PC-9 (cell line): ENCODE measurements around the gene KATNBL1. TPM values are rescaled to one million over a fixed set of nuclear protein-coding genes. Genes with fewer than 3 reads are reported as not detected.

Experiments used
- BruUV-seq: library from RNA; stranded (reverse); fragments of 400-500 nt; replicated peaks from 2 replicates; lab custom pipeline; 2021; lab: Mats Ljungman, UMichigan
- CTCF ChIA-PET: fragments of 300-600 bp; sonication (Branson Sonifier 250); formaldehyde crosslinking; loops from one replicate; lab custom pipeline; 2022; ENCODE audit warnings: antibody characterized with exemption; lab: Charles Lee
- POLR2A ChIA-PET: fragments of 300-600 bp; sonication (Branson Sonifier 250); formaldehyde crosslinking; loops from one replicate; lab custom pipeline; 2022; ENCODE audit warnings: antibody characterized with exemption; ENCODE audit not compliant: unreplicated experiment; lab: Charles Lee
- DNase-seq, 2 experiments: peaks; one replicate each; pipeline versions ENCODE4 v3.0.0 to v3.0.0-alpha.2; 2015 to 2022; ENCODE audit warnings: mixed read lengths in 1 of 2
- H2AFZ ChIP-seq: fragments of 200-600 bp; sonication (generic); 2 replicates; pipeline ENCODE4 v1.8.1; 2017; ENCODE audit warnings: antibody characterized with exemption
- H3F3A ChIP-seq: fragments of 200-600 bp; sonication (generic); 2 replicates; pipeline ENCODE4 v1.8.1; 2017; ENCODE audit warnings: antibody characterized with exemption, mild to moderate bottlenecking, low read depth; ENCODE audit not compliant: insufficient read depth
- H3K27ac ChIP-seq: fragments of 200-600 bp; sonication (generic); 2 replicates; pipeline ENCODE4 v1.6.1; 2016; ENCODE audit warnings: mixed run types
- H3K27me3 ChIP-seq: fragments of 200-600 bp; sonication (generic); 2 replicates; pipeline ENCODE4 v1.6.1; 2016; ENCODE audit warnings: low read depth, mixed run types; ENCODE audit not compliant: insufficient read depth
- H3K36me3 ChIP-seq: fragments of 200-600 bp; sonication (generic); 2 replicates; pipeline ENCODE4 v1.6.1; 2016; ENCODE audit warnings: low read depth, mixed run types
- H3K4me1 ChIP-seq: fragments of 200-600 bp; sonication (generic); replicated peaks from 2 replicates; pipeline ENCODE4 v1.6.1; 2016; ENCODE audit warnings: mixed run types; ENCODE audit not compliant: insufficient read depth
- H3K4me2 ChIP-seq: fragments of 200-600 bp; sonication (generic); 2 replicates; pipeline ENCODE4 v1.6.1; 2017; ENCODE audit warnings: mixed run types
- H3K4me3 ChIP-seq: fragments of 200-600 bp; sonication (generic); 2 replicates; pipeline ENCODE4 v1.6.1; 2016; ENCODE audit warnings: mixed run types
- H3K79me2 ChIP-seq: fragments of 200-600 bp; sonication (generic); 2 replicates; pipeline ENCODE4 v1.6.1; 2017; ENCODE audit warnings: low read depth, mixed run types
- H3K9me2 ChIP-seq: fragments of 200-600 bp; sonication (generic); 2 replicates; pipeline ENCODE4 v1.8.1; 2017; ENCODE audit warnings: mild to moderate bottlenecking; ENCODE audit not compliant: insufficient read depth
- H3K9me3 ChIP-seq: fragments of 200-600 bp; sonication (generic); 2 replicates; pipeline ENCODE4 v1.8.1; 2016; ENCODE audit warnings: low read depth; ENCODE audit not compliant: insufficient read depth
- H4K20me1 ChIP-seq: fragments of 200-600 bp; sonication (generic); 2 replicates; pipeline ENCODE4 v1.8.1; 2017; ENCODE audit not compliant: insufficient read depth
- CTCF ChIP-seq: fragments of 200-600 bp; sonication (generic); conservative IDR thresholded peaks from 2 replicates; pipeline ENCODE4 v1.6.1; 2017; ENCODE audit warnings: mixed run types, antibody characterized with exemption, mild to moderate bottlenecking, moderate library complexity
- EZH2 ChIP-seq: fragments of 200-600 bp; sonication (generic); IDR thresholded peaks from 2 replicates; pipeline ENCODE4 v1.8.0; 2017; ENCODE audit warnings: antibody characterized with exemption, low read depth
- intact Hi-C: fragments of 100-400 bp; cut with micrococcal nuclease; formaldehyde crosslinking; loops from one replicate; pipeline ENCODE4 v1.10.0; 2022; ENCODE audit not compliant: unreplicated experiment
- total RNA-seq: library from RNA; stranded (reverse); gene quantifications from 2 replicates; pipeline ENCODE4 v1.2.3, GENCODE V29; 2021

The KATNBL1 gene
- total RNA-seq, 1 experiment from 2014 or later, result 40.7 TPM

GRCh38 chr15:34126522-34126921, 83.4 kb downstream of the KATNBL1 start:
- Histone ChIP-seq H3K36me3 (no peaks in the 10 kb centered on the region), H4K20me1 (no peaks in the 10 kb centered on the region), H3K27ac (no peak overlapping the region), H3K4me3 (no peak overlapping the region), H3K4me1 (no peaks in the 10 kb centered on the region), H2AFZ (no peak overlapping the region), H3K79me2 (no peaks in the 10 kb centered on the region), H3K9me3 (no peaks in the 10 kb centered on the region), H3K27me3 (no peaks in the 10 kb centered on the region), H3K9me2 (no peaks in the 10 kb centered on the region), H3K4me2 (no peak overlapping the region), H3F3A (no peaks in the 10 kb centered on the region)
- DNase-seq, result no peak
- POLR2A ChIA-PET, result interaction anchor here (0.7 kb wide), 1 partner anchor 119 kb away, joined by 5 read pairs; no protein-coding TSS in a partner anchor
- BruUV-seq, result no TSS peak
- TF ChIP-seq CTCF, result no peak
- no peak for TF ChIP-seq EZH2
- intact Hi-C loops, result no loop called here
- CTCF ChIA-PET, result no interaction called here

GRCh38 chr15:34125945-34126344, 84.0 kb downstream of the KATNBL1 start:
- intact Hi-C loops, result no loop called here
- POLR2A ChIA-PET, result interaction anchor here (0.7 kb wide), 1 partner anchor 119 kb away, joined by 5 read pairs; no protein-coding TSS in a partner anchor
- BruUV-seq, result no TSS peak
- no peaks in the 10 kb centered on the region for H3K27me3 ChIP-seq
- H3K4me2 ChIP-seq, result no peak overlapping the region
- H3K9me3 ChIP-seq, result no peaks in the 10 kb centered on the region
- H3K36me3 ChIP-seq, result no peaks in the 10 kb centered on the region
- no peak overlapping the region for H3K27ac ChIP-seq
- TF ChIP-seq CTCF (no peak), EZH2 (no peak)
- H3K79me2 ChIP-seq, result no peaks in the 10 kb centered on the region
- no peak overlapping the region for H2AFZ ChIP-seq
- no peak overlapping the region for H3K4me3 ChIP-seq
- no peaks in the 10 kb centered on the region for H3K4me1 ChIP-seq
- no peaks in the 10 kb centered on the region for H4K20me1 ChIP-seq
- DNase-seq, result no peak
- H3K9me2 ChIP-seq, result no peaks in the 10 kb centered on the region
- CTCF ChIA-PET, result interaction anchor here (0.8 kb wide), 1 partner anchor 9 kb away, joined by 3 read pairs; no protein-coding TSS in a partner anchor
- no peaks in the 10 kb centered on the region for H3F3A ChIP-seq

DNA sequence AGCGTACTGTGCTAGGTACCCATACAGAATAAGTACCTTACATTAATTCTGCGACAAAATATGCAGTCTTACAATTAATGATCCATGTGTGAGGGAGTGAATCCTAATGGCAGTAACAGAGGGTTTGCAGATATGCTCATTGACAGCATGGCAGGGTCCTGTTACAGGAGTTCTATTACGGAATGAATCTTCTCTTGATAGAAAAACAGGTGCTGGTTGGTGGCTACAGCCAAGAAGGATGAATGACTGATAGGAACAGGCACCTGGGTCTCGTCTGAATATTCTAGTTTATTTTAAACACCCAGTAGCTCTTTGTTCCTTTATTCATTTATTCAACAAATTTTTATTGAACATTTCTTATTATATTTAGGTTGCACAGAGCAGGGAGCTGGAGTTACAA, 85.2 kb downstream of the KATNBL1 start:
- Histone ChIP-seq H3K27ac (no peak overlapping the region), H3K27me3 (no peaks in the 10 kb centered on the region), H3K9me3 (no peaks in the 10 kb centered on the region), H3K36me3 (no peaks in the 10 kb centered on the region), H4K20me1 (no peaks in the 10 kb centered on the region), H2AFZ (no peak overlapping the region), H3F3A (no peaks in the 10 kb centered on the region), H3K9me2 (no peaks in the 10 kb centered on the region), H3K4me2 (no peak overlapping the region), H3K4me3 (no peak overlapping the region), H3K79me2 (no peaks in the 10 kb centered on the region), H3K4me1 (no peaks in the 10 kb centered on the region)
- POLR2A ChIA-PET, result no interaction called here
- no peak for TF ChIP-seq EZH2
- TF ChIP-seq CTCF, result no peak
- DNase-seq, result no peak
- BruUV-seq, result no TSS peak
- intact Hi-C loops, result no loop called here
- CTCF ChIA-PET, result no interaction called here
